Measurements from ENCODE around the gene FNDC10.

DNA sequence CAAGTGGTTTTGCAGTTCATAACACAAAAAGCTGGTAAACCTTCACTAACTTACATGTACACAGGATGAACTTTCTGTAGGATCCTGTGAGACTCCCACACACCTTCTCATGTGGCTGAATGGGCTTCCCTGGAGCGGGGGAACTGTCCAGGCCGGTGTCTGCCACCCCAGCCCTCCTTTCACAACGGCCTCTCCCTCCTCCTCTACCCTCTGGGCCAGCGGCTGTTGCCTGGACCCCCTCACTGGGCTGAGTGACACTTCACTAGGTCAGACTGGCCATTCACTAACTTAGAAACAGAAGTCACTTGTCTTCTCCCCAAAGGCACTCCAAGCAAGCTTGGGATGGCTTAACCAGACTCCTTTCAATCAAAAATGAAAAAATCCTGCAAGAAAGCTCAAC, 41.3 kb downstream of the FNDC10 start:
- no peak for TF ChIP-seq CTCF (IDR thresholded peaks at IDR 0.05; ENCODE audit: insufficient read depth, low read depth, low read length)
- TF ChIP-seq EZH2 (IDR thresholded peaks at IDR 0.05; ENCODE audit: insufficient read depth, low read length): no peak
